ENCODE measurements around the gene ALDH1A3. TPM values are rescaled to one million over a fixed set of nuclear protein-coding genes. Genes with fewer than 3 reads are reported as not detected.

The ALDH1A3 gene
- total RNA-seq, 1 donor from 2014 or later = 6.3 TPM

- DNase-seq (ENCODE audit: low read depth in 2 of 2) = no peak
Measured at GRCh38 chr15:100859970-100860828, 19.4 kb upstream of the ALDH1A3 start.

DNA sequence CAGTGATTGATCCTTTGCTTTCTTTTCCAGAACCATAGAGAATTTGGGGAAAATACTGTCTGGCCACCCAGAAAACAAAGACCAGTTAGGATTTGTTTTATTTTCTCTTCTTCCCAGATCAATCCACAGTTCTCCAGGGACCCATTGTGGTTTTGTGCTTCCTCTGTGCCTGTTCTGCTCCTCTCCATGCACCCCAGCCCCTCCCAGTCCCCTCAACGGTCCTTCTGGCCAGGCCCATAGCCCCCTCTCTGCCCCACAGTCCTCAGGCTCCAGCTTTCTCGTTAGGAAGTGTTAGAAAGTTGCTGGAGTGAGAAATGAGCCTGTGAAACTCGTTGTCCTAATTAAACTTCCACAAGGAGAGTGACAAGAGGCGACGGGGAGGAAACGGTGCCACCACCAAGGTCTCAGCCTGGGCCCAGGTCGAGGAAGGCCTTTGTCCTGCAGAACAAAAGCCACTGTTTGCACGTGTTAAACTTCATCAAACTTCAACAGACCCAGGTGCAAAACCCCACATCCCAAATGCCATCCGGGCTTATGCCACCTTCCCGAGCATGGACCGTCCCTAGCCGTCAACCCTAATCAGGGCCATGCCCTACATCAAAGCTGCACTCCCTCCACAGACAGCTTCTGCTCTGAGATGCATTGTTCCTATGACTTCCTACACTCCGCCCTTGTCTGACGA, 18.7 kb upstream of the ALDH1A3 start:
- no peak for DNase-seq (ENCODE audit: low read depth in 2 of 2)

DNA sequence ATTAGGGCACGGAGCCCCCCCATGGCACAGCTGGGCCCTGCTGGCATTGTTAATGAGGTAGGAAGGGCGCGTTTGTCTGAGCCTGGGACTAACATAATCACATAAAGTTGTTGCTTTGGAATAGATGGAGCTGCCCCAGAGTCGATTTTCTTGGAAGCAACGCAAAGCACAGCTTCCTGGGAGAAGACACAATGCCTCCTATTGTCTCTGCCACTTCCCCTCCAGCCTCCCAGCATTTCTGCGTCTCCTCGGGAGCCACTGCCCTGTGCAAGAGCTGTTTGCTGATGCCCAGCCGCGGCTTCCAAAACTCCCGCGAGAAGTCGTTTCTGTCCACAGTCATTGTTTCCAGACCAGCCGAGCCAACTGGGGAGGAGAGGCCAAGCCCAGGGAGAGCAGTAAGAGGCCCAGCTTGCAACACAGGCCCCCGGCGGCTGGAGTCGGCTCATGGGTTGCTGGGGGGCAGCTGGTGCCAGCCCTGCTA, 18.1 kb upstream of the ALDH1A3 start:
- no peak for DNase-seq (ENCODE audit: low read depth in 2 of 2)

DNA sequence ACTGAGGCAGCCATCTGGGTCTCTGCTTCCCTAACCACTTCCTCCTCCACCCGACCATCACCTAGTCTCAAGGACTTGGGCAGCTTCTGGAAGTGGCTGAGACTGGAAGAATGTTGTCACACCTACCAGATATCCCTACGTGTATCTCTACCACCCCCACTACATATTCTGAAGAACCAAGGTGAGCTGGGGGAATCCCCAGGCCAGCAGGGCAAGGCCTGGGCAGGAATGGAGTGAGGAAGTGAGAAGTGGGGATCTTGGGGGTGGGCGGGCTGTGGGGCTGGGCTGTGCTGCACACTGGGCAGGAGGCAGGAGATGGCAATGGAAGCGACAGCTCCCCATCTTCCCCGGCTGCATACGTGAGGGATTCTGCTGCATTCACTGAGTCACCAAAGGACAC, 17.5 kb upstream of the ALDH1A3 start:
- DNase-seq (ENCODE audit: low read depth in 2 of 2) = no peak

DNA sequence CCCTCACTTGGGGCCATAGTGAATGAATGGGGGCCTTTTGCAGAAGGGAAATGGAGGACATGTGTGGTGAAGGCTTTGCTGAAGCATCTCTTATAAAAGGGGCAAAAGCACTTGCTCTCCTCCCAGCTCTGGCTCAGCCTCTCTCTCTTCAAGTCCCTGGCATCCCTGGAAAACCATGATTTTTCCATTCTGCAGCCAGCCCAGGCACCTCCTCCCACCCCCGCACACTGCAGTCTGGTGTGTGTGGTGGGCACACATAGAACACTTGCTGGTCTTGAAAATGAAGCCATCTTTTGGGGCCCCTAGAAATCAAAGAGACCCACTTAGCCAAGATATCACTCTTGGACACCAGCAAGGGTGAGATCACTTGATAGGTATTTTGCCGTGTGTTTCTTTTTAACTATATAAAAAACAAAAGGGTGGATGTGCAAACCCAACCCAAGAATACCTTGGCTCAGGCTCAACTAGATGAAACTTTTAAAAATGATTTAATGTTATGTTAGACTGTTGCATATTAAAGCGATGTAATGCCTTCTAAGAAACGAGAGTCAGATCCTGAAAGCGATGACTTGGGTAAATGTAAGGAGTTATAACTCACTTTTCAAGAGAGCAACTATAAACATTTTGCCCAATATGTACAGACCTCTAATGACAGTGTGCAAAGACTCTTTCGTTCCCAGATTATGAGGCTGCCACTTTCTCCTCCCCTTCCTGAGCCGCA, 16.4 kb upstream of the ALDH1A3 start:
- DNase-seq (ENCODE audit: low read depth in 2 of 2) = no peak

- peak; percentile 46 to 86 for DNase-seq (ENCODE audit: low read depth in 2 of 2)
Measured at GRCh38 chr15:100863796-100864267, 15.8 kb upstream of the ALDH1A3 start.

DNA sequence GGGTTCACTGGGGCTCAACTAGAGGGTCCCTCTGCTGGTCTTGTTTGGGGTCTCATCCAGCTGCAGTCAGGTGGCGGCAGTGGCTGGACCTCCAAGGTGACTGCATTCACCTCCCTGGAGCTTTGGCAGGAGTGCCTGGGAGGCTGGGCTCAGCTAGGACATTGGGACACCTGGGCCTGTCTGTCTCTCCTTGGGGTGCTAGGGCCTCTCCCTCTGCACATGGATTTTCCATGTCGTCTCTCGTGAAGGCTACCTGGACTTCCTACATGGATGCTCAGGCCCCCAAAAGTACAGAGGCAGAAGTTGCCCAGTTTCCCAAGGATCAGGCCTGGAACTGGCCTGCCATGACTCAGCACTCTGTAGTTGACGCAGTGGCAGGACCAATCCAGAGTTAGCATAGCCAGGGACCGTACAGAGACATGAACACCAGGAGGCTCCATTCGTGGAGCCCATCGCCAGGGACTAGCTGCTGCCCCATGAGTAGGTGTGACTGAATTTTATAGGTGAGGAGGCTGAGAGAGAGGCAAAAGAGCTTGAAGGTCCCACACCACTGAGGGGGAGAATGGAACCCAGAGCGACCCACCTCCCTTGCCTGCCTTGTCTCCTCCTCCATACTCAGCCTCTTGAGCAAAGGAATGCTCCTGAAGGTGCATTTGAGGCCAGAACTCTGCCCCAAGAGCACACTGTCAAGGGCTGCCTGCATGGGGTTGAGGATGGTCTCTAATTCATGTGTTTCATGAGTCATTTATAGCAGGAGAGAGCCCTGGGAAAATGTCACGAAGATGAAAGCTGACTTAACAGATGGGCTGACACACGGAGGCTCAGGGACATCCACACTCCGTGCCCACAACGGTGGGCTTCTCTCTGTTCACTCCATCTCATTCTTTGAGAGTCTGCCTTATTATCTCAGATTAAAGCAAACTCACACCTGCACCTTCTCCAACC, 13.0 kb upstream of the ALDH1A3 start:
- DNase-seq (ENCODE audit: low read depth in 2 of 2) = no peak

GRCh38 chr15:100867433-100867832, 12.2 kb upstream of the ALDH1A3 start:
- DNase-seq (ENCODE audit: low read depth in 2 of 2) = no peak

- no peak for DNase-seq (ENCODE audit: low read depth in 2 of 2)
Measured at GRCh38 chr15:100869151-100869999, 10.3 kb upstream of the ALDH1A3 start.

DNA sequence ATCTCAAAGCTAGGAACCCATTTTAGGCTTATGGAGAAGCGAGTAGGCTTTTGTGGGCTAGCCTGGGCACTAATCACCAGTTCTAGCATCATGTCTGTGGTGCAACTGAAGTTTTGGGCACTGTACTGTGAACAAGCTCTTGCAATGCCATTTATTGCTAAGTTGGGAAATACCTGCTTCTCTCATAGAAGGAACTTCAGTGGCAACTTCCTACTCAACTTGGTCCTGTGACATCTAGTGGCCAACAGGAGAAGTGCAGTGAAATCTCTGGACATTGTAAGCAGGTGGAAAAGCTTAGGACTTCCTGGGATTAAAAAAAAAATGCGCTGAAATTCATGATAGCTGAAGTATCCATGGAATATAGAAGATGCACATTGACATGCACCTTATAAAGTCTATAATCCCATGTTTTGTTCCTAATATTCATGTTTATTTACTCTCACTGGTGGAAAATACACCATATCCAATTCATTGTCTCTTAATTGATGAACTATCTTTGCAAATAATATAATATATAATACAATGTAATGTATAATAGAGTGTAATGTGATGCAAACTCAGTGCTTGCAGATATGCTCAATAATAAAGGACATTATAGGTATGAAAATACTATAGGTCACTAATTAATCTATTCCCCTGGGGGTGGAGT, 6.5 kb upstream of the ALDH1A3 start:
- peak; percentile 84 to 87 for DNase-seq (ENCODE audit: low read depth in 2 of 2)

DNA sequence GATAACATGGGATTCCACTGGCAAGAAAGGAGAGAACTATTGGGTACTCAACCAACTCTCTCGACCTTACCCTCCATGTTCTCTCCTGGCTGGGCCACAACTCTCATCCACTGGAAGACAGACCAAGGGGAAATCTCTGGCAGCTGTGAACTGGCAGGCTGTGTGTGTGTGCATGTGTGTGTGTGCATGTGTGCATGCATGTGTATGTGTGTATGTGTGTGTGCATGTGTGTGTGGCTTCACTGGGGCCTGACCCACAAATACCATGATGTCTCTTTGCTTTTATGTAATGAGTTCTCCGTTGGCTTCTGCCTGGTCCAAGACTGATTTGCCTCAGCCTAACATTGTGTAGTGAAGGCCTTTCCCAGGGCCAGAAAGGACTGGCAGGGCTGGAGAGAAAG, 4.1 kb upstream of the ALDH1A3 start:
- no peak for DNase-seq (ENCODE audit: low read depth in 2 of 2)

DNA sequence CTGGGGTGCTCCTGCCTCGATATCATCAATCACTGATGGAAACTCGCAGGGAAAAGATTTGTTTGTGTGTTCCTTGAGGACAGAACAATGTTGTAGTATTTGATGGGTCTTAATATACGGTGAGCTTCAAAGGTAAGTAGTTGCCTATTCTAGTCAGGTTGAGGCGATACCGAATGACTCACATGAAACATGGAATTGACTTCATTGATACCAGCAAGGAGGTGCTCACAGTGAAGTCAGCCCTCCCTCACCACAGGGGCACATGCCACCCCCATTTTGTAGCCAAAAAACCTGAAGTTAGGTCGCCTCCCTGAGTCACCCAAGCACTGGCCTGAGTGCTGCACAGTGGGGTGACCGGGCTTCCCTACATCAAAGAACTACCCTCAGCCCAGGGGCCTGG, 3.7 kb upstream of the ALDH1A3 start:
- no peak for DNase-seq (ENCODE audit: low read depth in 2 of 2)

DNA sequence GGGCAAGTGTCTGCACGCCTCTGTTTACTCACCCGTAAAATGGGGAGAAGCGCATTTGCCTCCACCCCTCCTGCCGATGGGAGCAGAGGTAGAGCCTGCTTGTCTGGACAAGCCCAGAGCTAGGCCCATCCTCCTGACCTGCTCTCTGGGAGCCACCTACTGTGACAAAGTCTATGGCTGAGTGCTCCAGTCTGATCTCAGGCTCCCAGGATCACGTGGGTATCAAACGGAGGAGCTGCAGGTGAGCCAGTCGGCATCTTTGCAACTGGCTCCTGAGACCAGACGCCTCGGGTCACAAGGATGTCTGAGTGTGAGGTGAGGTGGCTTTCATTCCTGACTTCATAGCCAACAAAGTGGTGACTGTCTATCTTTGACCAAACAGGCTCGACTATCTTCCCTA, 2.1 kb upstream of the ALDH1A3 start:
- DNase-seq (ENCODE audit: low read depth in 2 of 2) = no peak

GRCh38 chr15:100878130-100878529, 1.5 kb upstream of the ALDH1A3 start:
- DNase-seq (ENCODE audit: low read depth in 2 of 2) = no peak

DNA sequence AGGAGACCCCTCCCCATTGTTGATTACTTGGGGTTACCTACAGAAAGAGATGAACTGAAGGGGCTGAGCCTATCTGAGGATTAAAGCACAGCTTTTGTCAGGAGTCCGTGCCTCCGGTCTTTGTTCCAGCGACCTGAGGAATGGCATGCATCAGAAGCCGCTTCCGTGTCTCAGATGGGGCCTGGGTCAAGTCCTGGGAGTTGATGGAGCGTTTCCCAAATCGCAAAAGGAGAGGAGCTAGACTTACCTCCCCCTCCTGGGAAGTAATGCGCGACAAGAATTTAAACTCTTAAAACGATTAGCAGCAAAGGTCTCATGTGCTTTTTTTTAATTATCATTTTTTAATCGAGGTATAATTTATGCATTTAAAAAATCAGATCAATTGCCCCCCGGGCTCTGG, 983 bp upstream of the ALDH1A3 start:
- no peak for DNase-seq (ENCODE audit: low read depth in 2 of 2)

- peak in 1 of 2 donors; percentile 39 for DNase-seq (ENCODE audit: low read depth in 2 of 2)
Measured at GRCh38 chr15:100879061-100879463, 569 bp upstream of the ALDH1A3 start.

GRCh38 chr15:100880139-100880896, 687 bp downstream of the ALDH1A3 start:
- DNase-seq (ENCODE audit: low read depth in 2 of 2) = peak in 1 of 2 donors; percentile 23

DNA sequence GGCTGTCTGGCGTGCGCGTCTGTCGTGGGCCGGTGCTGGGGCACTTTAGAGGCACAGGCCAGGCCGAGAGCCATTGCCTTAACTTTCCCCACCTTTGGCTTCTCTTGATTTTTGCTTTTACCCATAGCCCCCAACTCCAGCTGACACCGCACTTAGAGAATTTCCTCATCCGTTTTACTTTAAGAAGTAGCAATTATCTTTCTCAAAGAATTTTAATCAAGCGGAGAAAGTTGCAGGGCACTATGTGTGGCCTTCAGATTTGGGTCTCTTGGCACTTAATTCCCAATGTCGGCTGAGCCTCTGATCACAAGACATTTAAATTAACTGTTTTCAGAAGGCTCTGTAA, 1.2 kb downstream of the ALDH1A3 start:
- no peak for DNase-seq (ENCODE audit: low read depth in 2 of 2)
